ENCODE data around the gene MRPL28.

DNA sequence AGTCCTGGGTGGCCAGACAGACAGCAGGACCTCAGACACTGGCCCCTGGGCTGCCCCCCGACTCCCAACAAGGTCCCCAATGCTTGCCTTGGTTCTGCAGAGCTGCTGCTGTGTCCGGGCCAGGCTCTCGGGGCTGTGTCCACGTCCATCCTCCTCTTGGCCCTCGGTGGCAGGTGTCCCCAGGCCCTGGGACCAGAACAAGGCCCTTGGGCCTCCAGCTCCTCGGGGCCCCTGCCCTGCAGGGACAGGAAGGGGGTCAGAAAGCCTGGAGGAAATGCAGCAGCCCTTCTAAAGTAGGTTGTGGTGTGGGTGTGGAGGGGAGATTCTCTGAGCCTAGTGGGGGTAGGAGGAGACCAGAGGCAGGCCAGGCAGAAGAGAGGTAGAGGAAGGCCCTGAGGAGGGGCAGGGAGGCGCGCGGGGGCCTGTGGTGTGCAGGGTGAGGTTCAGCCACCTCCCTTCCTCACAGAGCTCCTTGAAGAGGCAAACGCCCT is 15.3 kb downstream of the MRPL28 start:
- TF ChIP-seq, protein P1, sequence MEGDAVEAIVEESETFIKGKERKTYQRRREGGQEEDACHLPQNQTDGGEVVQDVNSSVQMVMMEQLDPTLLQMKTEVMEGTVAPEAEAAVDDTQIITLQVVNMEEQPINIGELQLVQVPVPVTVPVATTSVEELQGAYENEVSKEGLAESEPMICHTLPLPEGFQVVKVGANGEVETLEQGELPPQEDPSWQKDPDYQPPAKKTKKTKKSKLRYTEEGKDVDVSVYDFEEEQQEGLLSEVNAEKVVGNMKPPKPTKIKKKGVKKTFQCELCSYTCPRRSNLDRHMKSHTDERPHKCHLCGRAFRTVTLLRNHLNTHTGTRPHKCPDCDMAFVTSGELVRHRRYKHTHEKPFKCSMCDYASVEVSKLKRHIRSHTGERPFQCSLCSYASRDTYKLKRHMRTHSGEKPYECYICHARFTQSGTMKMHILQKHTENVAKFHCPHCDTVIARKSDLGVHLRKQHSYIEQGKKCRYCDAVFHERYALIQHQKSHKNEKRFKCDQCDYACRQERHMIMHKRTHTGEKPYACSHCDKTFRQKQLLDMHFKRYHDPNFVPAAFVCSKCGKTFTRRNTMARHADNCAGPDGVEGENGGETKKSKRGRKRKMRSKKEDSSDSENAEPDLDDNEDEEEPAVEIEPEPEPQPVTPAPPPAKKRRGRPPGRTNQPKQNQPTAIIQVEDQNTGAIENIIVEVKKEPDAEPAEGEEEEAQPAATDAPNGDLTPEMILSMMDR (IDR thresholded peaks at IDR 0.05), result no peak
- TF ChIP-seq TCF7L2 (IDR thresholded peaks at IDR 0.05; ENCODE audit: low read depth, low read length) (no peak), POLR2AphosphoS5 (IDR thresholded peaks at IDR 0.05; ENCODE audit: low read depth, low read length) (no peak)
